GM21447 (cell line): ENCODE measurements around the gene FGF23.

Experiments used
- ATAC-seq: cut with Tn5 transposase; IDR thresholded peaks from one replicate; pipeline ENCODE4 v1.9.1; 2021; ENCODE audit not compliant: unreplicated experiment

The FGF23 gene

DNA sequence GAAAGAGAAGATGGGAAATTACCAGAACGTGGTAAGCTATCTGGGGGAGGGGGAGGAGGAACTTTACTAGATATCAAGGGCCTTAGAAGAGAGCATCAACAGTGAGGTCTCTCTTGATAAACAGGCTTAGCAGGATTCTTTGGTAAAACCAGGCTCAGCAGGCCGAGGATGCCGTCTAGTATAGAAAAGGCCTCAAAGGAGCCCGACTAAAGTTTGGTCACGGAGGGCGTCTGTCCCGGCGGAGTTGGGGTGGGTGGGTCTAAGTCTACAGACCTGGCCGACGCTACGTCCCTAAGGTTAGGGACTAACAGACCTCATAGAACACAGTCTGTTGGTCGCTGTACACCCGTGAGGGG, 59.0 kb downstream of the FGF23 start:
- ATAC-seq: peak; percentile 35
